ENCODE measurements around the gene MAN2A1. TPM values are rescaled to one million over a fixed set of nuclear protein-coding genes. Genes with fewer than 3 reads are reported as not detected.

Gene MAN2A1
- total RNA-seq, 1 donor from 2014 or later, result 13.7 TPM

GRCh38 chr5:109838157-109838556 lies 148.4 kb downstream of the MAN2A1 start:
- no peak for DNase-seq (ENCODE audit: missing footprints)
- no peak for ATAC-seq
- intact Hi-C loops (cut with DNase I), result no loop called here

GRCh38 chr5:109844148-109844547 lies 154.4 kb downstream of the MAN2A1 start:
- no peak for ATAC-seq
- intact Hi-C loops (cut with DNase I), result no loop called here
- no peak for DNase-seq (ENCODE audit: missing footprints)

- intact Hi-C loops (cut with DNase I), result no loop called here
- ATAC-seq (no peak), DNase-seq (ENCODE audit: missing footprints) (no peak)
These were observed 155.0 kb downstream of the MAN2A1 start for GRCh38 chr5:109844695-109845094.

GRCh38 chr5:109848130-109848529 lies 158.4 kb downstream of the MAN2A1 start:
- intact Hi-C loops (cut with DNase I), result no loop called here
- DNase-seq (ENCODE audit: missing footprints) (no peak), ATAC-seq (no peak)

GRCh38 chr5:109849478-109850088 lies 159.9 kb downstream of the MAN2A1 start:
- no peak for ATAC-seq
- no peak for DNase-seq (ENCODE audit: missing footprints)
- intact Hi-C loops (cut with DNase I), result no loop called here

- intact Hi-C loops (cut with DNase I), result no loop called here
- ATAC-seq (no peak), DNase-seq (ENCODE audit: missing footprints) (no peak)
These were observed 162.8 kb downstream of the MAN2A1 start for GRCh38 chr5:109852371-109853155.

GRCh38 chr5:109853377-109853776 lies 163.7 kb downstream of the MAN2A1 start:
- DNase-seq (ENCODE audit: missing footprints) (no peak), ATAC-seq (no peak)
- intact Hi-C loops (cut with DNase I), result no loop called here

GRCh38 chr5:109855056-109855455 lies 165.3 kb downstream of the MAN2A1 start:
- intact Hi-C loops (cut with DNase I), result no loop called here
- ATAC-seq (no peak), DNase-seq (ENCODE audit: missing footprints) (no peak)

GRCh38 chr5:109857405-109858031 lies 167.8 kb downstream of the MAN2A1 start:
- intact Hi-C loops (cut with DNase I), result no loop called here
- ATAC-seq (no peak), DNase-seq (ENCODE audit: missing footprints) (no peak)

GRCh38 chr5:109859537-109859936 lies 169.8 kb downstream of the MAN2A1 start:
- DNase-seq (ENCODE audit: missing footprints) (no peak), ATAC-seq (no peak)
- intact Hi-C loops (cut with DNase I), result no loop called here

GRCh38 chr5:109862301-109862700 lies 172.6 kb downstream of the MAN2A1 start:
- DNase-seq (ENCODE audit: missing footprints), result no peak
- intact Hi-C loops (cut with DNase I), result no loop called here
- ATAC-seq, result no peak

GRCh38 chr5:109863752-109864151 lies 174.0 kb downstream of the MAN2A1 start:
- no peak for ATAC-seq
- DNase-seq (ENCODE audit: missing footprints), result no peak
- intact Hi-C loops (cut with DNase I), result no loop called here

- no peak for ATAC-seq
These were observed 175.9 kb downstream of the MAN2A1 start for GRCh38 chr5:109865637-109866036.

GRCh38 chr5:109866051-109866450 lies 176.3 kb downstream of the MAN2A1 start:
- ATAC-seq, result no peak
- intact Hi-C loops (cut with DNase I), result no loop called here

More at GRCh38 chr5:109865637-109866036, 175.9 kb downstream of the MAN2A1 start:
- intact Hi-C loops (cut with DNase I), result no loop called here
- DNase-seq (ENCODE audit: missing footprints), result no peak

GRCh38 chr5:109868737-109869136 lies 179.0 kb downstream of the MAN2A1 start:
- ATAC-seq (no peak), DNase-seq (ENCODE audit: missing footprints) (no peak)
- intact Hi-C loops (cut with DNase I), result no loop called here

More at GRCh38 chr5:109866051-109866450, 176.3 kb downstream of the MAN2A1 start:
- no peak for DNase-seq (ENCODE audit: missing footprints)

- intact Hi-C loops (cut with DNase I), result no loop called here
- ATAC-seq (no peak), DNase-seq (ENCODE audit: missing footprints) (no peak)
These were observed 184.0 kb downstream of the MAN2A1 start for GRCh38 chr5:109873687-109874086.

GRCh38 chr5:109874108-109874507 lies 184.4 kb downstream of the MAN2A1 start:
- ATAC-seq, result no peak
- intact Hi-C loops (cut with DNase I), result no loop called here

GRCh38 chr5:109876030-109876725 lies 186.5 kb downstream of the MAN2A1 start:
- no peak for ATAC-seq
- intact Hi-C loops (cut with DNase I), result no loop called here

More at GRCh38 chr5:109874108-109874507, 184.4 kb downstream of the MAN2A1 start:
- DNase-seq (ENCODE audit: missing footprints), result no peak

GRCh38 chr5:109876941-109877669 lies 187.4 kb downstream of the MAN2A1 start:
- intact Hi-C loops (cut with DNase I), result no loop called here
- ATAC-seq (no peak), DNase-seq (ENCODE audit: missing footprints) (no peak)

More at GRCh38 chr5:109876030-109876725, 186.5 kb downstream of the MAN2A1 start:
- no peak for DNase-seq (ENCODE audit: missing footprints)

All from Right ventricle myocardium inferior (tissue), 1 donor.